C1 segment of cervical spinal cord (tissue), 14 donors: ENCODE results near the gene MTUS2.
A peak's percentile ranks its signal among the peaks of the same experiment; 100 is the strongest.
"Not testable (repeated sequence)": the region's sequence is repeated elsewhere in the genome, so short reads cannot be mapped to it uniquely, and the experiment has no call there.

Experiments used
- DNase-seq, 14 donors: peaks; one replicate each; lab custom pipeline; 2025; lab: John Stamatoyannopoulos, UW

Gene MTUS2

DNA sequence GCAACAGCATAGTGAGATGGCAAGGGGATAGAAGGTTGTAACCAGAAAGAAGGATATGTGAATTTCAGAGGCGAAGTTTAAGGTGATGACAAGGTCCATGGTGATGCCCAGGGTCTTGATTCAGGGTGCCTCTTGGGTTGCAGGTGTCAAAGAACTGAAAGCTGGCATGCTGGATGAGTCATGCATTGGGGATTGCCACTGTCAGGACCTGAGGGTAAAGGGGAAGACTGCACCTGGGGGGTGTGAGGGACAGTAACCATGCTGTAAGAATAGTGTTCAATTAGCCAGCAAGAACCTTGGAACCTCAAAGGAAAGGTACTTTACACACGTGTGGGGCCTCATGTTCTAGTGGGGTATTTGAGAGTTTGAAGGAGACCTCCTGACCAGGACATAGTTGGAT is 495.7 kb downstream of the MTUS2 start:
- no peak for DNase-seq

DNA sequence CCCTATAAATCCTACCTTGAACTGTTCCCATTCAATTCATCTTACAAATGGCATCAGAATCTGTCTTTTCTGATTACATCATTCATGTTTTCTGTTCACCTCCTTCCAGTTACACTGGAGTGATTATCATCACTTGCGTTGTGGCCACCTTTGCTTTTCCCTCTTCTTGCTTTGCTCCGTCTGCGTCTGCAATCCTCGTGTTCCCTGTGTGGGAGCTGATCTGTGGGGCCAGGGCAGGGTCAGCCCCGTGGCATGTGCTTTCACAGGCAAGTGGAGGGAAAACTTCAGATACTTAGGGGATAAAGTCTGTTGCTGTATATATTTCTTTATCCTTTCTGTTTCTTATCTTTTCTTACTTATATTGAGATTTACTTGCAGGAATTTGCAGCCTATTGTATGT is 497.7 kb downstream of the MTUS2 start:
- DNase-seq, result no peak

DNA sequence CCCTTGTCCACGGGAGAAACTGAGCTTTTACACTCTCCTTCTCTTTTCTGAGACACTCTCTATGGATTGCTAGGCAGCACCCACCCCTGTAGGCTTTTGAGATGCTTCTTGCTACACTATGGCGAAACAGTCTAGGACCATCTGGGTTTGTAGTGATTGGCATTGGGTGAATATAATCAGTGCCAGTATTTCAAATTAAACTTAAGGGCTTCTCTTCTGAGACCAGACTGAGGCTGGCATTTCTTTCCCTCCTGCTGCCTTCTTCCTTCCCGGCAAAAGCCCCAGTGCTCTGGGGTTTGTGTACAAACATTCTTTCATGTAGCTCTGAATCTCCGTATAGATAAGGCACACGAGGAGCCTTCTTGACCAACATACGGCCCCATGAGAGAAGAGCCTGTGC is 498.6 kb downstream of the MTUS2 start:
- DNase-seq, result no peak

DNA sequence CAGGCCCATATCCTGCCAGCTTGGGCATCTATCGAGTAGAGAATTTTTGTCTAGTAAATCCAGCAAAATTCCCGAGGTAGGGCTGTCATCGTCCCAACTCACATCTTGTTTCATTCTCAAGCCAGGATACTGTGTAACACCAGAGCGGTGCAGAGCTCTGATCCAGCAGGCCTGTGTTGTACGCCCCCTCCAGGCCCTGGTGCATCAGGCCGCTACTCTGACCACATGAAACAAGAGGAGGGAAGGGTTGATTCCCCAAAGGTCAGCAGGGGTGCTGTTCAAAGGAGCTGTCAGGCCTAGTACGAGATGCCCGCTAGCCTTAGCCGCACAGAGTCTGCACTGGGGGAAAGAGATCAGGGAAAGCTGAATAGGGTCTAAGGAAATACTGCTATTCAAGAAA is 499.3 kb downstream of the MTUS2 start:
- DNase-seq, result no peak

DNA sequence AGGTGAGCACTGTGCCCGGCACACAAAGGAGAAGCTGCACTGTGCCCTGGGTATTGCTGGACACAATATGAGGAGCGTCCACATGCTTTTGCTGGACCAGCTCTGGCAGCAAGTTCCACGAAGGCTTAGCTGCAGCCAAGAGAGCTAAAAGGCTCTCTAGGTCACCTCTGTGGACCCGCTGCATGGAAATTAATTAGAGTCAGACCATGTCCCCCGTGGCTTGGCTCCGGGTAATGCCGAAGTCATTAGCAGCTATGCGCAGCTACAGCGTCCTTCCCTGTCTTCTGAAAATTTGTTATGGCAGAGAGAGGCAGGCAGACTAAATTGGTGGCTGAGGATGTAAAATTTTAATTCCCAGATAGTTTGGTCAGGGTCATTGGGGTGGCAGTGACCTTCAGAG is 503.8 kb downstream of the MTUS2 start:
- no peak for DNase-seq

DNA sequence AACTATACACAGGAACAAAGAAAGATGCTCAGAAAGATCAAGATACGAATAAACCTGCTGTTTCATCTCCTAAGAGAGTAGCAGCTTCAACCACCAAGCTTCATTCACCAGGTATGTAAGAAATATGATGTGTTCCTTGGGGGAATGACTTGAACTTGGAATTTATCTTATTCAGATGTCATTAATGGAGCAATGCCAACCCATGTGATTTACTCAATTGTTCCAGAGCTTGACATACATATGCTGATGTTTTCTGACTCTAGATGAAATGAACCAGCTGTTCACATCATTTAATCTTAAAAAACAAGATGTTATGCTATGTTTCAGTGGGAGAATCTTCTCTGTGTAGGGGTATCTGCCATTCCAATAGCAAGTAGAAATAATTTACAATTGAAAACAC is 504.5 kb downstream of the MTUS2 start:
- DNase-seq, result no peak

DNA sequence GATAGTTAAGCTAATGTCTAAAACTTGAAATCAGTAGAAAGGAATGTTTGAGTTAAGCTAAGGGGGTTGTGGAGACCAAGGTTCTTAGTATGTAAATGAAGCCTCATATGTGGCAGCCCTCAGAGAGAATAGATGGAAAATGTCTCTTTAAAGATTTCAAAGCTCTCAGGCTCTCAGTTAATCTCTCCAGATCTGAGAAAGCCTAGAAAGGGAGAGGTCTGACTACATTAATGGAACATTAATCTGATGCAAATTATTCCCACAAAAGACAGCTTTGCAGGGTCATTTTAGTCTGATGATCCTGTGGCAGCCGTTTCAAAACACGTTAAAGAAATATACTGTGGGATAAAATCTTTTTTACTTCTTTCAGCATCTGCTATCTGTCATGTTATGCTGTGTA is 508.4 kb downstream of the MTUS2 start:
- no peak for DNase-seq

DNA sequence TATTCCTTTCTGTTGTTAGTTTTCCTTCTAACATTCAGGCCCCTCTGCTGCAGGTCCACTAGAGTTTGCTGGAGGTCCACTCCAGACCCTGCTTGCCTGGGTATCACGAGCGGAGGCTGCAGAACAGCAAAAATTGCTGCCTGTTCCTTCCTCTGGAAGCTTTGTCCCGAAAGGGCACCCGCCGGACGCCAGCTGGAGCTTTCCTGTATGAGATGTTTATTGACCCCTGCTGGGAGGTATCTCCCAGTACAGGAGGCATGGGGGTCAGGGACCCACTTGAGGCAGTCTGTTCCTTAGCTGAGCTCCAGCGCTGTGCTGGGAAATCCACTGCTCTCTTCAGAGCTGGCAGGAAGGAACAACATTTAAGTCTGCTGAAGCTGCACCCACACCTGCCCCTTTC is 516.2 kb downstream of the MTUS2 start:
- DNase-seq, result no peak

DNA sequence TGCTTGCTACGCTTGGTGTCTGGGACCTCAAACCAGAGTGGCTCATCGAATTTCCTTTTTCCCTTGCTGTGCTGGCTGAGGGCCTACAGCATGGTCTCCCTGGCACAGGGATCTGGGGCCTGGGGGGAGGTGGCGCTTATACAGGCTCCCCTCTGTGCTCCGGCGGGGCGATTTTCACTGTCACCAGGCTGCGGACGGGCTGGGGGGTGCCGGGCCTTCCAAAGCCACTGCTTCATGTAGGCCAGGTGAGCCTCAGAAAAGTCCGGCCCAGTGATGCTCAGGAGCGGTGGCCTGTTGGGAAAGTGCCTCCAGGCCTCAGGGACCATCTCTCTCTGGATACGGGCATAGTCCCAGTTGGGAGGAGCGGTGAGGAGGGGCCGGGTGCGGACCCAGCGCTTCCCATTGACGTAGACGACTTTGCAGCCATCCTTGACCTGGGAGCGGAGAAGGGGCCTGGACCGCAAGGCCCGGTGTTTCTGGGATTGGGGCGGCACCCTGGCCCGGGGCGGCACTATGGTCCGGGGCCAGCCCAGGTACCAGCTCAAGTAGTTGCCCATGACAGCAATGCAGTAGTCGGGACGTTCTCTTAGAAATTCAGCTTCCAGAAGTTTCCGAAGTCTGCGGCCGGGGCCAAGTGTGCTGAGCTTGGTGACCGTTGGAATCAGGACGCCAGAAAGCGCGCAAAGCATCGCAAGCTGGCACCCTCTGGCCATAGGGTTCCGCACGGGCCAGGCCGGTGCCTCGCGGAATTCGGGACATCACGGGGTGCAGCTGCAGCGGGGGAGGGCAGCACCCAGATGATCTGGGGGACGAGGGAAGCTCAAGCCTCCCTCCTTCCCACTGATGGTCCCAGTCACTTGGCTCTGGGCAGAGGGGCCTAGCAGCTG is 519.5 kb downstream of the MTUS2 start:
- no peak for DNase-seq

DNA sequence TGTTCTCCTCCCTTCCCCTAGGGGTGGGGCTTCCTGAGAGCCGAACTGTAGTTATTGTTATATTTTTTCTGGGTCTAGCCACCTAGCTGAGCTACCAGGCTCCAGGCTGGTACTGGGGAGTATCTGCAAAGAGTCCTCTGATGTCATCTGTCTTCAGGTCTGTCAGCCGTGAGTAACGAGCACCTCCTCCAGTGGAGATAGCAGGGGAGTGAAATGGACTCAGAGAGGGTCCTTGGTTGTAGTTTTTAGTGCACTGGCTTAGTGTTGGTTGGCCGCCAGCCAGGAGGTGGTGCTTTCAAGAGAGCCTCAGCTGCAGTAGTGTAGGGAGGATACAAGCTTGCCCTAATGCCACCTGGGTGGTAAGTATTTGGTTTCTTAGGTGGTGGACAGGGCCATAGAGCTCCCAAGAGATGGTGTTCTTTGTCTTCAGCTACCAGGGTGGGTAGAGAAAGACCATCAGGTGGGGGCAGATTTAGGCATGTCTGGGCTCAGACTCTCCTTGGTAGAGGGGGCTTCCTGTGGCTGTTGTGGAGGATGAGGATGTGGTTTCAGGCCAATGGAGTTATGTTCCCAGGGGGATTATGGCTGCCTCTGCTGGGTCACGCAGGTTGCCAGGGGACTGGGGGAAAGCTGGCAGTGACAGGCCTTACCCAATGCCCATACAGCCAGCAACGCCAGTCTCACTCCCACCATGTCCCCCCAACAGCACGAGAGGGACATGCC is 525.9 kb downstream of the MTUS2 start:
- not testable (repeated sequence) for DNase-seq

DNA sequence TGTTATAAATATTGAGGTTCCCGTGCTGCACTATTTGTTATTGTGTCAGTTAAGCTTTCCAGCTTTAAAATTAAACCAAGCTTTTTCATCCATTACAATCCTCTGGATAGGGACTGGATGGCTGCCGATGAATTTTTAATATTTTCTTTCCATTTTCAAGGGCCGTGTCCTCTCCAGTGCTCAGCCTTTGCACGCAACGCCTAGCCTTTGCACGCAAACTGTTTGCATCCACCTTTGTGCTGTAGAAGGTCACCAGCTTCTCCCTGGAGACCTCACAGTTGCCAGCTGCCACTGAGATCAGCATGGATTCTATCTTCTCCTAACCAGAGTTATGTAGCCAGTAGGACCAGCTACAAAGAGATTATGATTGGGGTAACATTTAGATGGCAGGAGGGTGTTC is 534.9 kb downstream of the MTUS2 start:
- no peak for DNase-seq

DNA sequence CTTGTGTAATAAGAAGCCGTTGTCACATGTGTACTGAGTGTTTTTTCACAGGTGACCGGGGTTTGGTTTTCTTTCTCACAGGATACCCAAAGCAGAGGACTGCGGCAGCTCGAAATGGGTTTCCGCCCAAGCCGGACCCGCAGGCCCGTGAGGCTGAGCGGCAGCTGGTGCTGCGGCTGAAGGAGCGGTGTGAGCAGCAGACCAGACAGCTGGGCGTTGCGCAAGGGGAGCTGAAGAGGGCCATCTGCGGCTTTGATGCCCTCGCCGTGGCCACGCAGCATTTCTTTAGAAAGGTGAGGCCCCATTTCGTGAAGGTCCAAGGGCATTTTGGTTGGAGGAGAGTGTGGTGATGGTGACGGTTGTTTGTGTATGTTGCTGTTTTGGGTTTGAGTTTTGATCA is 539.0 kb downstream of the MTUS2 start:
- no peak for DNase-seq

DNA sequence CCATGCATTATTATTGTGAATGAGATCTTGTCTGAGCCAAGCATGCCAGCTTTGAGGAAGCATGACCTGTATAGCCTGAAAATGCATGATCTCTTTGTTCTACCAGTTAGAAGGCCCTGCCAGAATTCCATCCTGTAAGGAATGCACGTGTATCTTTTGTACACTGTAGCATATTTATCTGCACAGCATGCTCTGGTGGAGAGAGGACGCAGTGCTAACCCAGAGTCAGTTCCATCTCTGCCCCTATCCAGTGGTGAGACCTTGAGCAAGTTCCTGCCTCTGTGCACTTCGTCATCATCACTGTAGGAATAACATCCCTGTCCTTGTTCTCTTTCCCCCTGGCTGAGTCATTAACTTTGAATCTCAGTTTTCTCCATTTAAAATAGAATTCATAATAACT is 541.6 kb downstream of the MTUS2 start:
- DNase-seq, result no peak

DNA sequence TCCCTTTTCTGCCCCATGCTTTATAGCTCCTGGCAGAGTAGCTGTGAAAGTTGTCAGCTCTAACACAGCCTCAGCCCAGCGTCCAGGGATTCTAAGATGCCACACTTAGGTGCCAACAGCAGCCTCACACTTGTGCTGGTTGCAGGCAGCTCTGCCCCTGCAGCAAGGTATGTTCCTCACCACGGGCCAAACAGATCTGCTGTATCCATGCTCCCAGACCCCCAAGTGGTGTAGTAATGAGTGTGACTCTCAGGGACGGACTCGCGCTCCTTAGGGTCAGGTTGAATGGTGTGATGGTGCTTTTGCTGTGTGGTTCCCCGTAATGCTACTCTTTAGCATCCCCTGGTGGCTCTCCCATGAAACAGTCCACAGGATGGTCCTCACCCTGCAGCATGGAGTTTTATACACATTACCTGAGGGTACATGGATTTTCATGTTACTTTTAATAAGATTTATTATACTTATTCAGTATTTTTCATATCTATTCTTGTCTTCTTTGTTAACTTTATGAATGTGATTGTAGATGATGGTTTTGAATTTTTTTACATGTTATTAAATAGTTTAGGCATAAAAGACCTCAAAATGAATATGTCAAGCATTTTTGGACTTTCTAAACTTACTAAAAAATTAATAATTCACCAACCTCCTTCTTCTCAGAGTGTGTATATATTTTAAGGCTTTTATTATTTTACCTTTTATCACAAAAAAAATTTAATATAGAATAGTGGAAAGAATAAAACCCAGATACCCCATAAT is 542.9 kb downstream of the MTUS2 start:
- DNase-seq, result peak in 7 of 14 donors; percentile 4 to 58 (median 13)

DNA sequence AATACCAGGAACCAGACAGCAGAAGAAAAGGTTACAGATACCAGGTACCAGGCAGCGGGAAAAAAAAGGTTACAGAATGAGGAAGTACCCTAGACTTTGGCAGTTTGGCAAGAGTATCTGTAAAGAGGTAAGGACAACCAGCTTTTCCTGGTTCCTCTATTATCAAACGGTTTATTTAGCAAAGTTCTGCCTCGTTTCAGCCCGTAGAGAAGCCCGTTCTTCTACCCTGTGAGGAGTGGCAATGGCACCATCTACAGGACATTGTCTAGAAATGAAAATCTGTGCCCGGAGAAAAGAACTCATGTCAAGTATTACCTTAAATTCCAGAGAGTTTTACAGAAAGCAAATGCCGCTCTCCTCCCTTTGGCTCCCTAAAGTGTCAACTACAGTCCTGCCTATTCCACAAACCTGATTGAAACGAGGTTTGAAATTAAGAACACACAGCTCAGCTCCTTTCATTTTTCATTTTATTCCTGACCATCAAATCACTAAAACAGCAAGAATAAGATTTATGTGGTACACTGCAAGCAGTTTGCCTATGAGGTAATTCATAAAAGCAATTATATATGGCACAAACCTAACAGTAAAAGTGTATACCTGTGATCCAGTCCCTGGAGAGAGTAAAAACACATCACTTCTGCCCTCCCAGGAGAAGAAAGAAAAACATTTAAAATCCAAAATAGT is 549.1 kb downstream of the MTUS2 start:
- DNase-seq, result peak in 5 of 14 donors; percentile 1 to 18 (median 6)

DNA sequence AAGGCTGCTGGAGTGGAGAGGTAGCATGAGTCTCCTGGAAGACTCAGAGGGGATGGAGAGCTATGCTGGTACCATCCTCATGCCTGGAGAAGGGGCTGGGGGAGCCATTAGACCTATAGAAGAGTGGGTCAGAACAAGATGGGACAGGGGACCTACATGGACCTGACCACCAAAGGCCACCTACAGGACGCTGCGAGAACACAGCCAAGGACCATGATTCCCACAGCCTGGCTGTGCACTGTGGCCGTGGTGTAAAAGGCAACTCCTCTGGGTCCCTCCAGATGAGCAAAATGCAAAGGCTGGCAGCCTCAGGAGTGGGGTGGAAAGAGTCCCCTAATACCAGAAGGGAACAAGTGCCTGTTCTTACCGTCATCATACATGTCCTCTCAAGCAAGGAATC is 559.1 kb downstream of the MTUS2 start:
- no peak for DNase-seq

DNA sequence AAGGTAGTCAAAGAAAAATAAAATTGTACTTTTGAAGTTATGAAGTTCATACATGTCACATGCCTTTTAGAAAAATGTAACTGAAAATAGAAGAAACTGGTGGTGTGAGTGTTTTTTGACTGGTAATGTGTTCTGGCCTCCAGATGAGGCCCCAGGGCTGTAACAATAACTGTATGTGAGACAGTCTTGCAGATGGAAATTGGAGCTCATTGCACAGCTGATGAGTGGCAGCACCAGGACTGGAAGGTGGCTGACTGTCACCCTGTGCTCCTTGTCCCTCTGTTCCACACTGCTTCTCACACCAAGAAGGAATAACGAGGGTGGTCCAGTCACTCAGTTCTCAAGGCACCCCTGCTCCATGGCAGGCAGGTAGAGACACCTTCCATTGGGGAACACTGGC is 559.7 kb downstream of the MTUS2 start:
- DNase-seq, result no peak

DNA sequence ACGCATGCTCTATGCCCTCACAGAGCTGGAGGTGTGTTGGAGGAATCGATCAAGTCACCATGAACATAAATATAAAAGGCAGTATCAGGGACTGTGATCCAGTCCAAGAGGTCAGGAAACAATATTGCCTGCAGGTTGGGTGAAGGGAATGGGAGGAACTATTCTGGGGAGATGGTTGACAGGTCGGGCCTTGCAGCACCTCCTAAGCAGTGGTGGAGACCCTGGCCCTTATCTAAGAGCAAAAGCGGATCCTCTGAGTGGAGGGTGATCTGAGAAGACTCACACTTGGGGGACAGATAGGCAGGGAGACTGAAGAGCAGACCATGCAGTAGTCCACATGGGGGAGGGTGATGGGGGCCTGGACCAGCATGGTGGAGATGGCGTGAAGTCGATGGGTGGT is 561.9 kb downstream of the MTUS2 start:
- no peak for DNase-seq

DNA sequence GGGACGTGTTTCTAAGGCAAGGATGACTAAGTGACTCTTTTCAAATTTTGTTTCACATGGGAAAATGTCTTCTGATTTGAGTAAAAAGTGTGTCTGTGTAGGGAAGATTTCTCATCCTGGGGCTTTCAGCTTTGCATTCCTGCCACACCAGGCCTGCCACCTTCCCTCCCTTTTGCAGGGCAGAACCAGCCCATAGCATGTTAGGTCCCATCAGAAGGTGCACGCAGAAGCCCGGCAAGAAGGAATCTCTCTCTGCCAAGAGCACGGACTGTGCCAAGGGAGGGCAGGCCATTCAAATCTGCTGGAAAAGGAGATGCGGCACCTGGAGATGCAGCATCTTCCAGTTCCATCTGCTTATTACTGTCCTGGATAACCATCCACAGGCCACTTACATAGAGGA is 563.3 kb downstream of the MTUS2 start:
- no peak for DNase-seq

DNA sequence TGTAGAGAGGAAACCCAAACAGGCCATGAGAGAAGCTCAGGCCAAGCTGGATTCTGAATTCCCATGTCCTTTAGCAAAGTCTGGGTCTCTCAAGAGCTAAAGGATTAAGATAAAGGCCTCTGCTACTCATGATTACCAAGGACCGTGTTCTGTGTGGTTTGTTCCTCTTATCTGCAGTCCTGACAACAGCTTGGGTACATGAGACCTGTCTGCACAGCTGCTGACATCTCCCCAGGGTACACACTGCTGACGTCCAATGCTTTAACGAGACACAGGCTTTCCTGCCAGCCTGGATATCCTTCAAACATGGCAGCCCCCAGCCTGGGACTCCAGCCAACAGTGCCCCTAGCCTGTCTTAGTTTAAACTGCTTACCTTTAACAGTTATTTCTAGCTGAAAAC is 564.3 kb downstream of the MTUS2 start:
- no peak for DNase-seq

DNA sequence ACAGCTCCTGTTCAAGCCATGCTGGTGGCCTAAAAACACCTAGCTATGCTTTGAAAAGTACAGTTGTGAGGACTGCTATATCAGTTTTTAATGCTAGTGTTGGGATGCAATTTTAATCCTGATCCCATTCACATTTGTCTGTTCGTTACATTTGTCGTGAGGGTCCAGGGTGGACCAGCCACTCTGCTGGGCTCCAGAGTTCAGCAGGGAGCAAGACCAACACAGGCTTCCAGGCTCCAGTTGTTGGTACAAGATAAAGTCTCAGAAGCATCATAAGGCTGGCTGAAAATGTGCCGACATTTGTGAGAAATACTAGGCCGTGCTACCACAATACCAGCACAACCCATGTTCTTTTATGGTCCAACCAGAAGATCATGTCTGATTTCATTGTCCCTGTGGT is 564.7 kb downstream of the MTUS2 start:
- no peak for DNase-seq

DNA sequence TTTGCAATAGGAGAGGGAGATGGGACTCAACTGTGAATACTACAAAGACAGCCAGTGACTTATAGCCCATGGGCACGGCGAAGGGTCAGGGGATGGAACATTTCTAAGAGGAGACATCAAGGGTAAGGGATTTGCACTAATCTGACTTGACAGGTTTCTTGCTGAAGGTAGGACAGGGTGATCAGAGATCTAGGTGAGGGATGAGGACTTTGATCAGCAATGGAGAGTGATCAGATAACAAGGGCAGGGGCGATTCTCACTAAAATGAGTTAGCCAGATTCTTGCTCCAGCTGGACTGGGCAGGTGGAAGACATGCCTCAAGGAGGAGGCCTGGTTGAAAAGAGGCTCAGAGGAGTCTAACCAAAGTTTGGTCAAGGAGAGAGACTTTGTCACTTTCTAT is 566.1 kb downstream of the MTUS2 start:
- DNase-seq, result no peak
